Right atrium auricular region (tissue), 2 donors: ENCODE results near the gene MRPS7. TPM values are rescaled to one million over a fixed set of nuclear protein-coding genes. Genes with fewer than 3 reads are reported as not detected.

ENCODE experiments used
- DNase-seq: peaks from one replicate; pipeline ENCODE4 v3.0.0-alpha.2; 2019; ENCODE audit warnings: low spot score
- H3K27ac ChIP-seq, 2 donors: fragments of 200-600 bp; sonication (generic); 1 replicate in 1 of 2; 2 replicates in 1 of 2; pipeline ENCODE4 v1.5.1; 2016 to 2019
- H3K27me3 ChIP-seq, 2 donors: fragments of 200-600 bp; sonication (generic); one replicate each; pipeline versions ENCODE4 v1.5.1 to v1.6.0; 2017 to 2019
- H3K36me3 ChIP-seq: fragments of 200-600 bp; sonication (generic); one replicate; pipeline ENCODE4 v1.5.1; 2016
- H3K4me1 ChIP-seq, 2 donors: fragments of 200-600 bp; sonication (generic); one replicate each; pipeline versions ENCODE4 v1.5.1 to v1.6.0; 2017 to 2019
- H3K4me3 ChIP-seq, 2 donors: fragments of 200-600 bp; sonication (generic); 1 replicate in 1 of 2; 2 replicates in 1 of 2; pipeline ENCODE4 v1.5.1; 2017 to 2019; ENCODE audit warnings: mild to moderate bottlenecking in 1 of 2, moderate library complexity in 1 of 2
- H3K9me3 ChIP-seq, 2 donors: fragments of 200-600 bp; sonication (generic); one replicate each; pipeline ENCODE4 v1.5.1; 2019
- CTCF ChIP-seq, 2 donors: fragments of 200-600 bp; sonication (generic); IDR thresholded peaks; one replicate each; pipeline ENCODE4 v1.5.1; 2019; ENCODE audit warnings: antibody characterized with exemption in 2 of 2
- total RNA-seq, 2 donors: library from RNA; depleted of rRNA; stranded (reverse); fragments of >200 nt; gene quantifications; one replicate each; pipeline ENCODE4 v1.1.0, GENCODE V29; 2016

MRPS7 gene
- total RNA-seq, 2 donors from 2014 or later, result 66.7 to 74.1 TPM

GRCh38 chr17:75240394-75241142, 21.1 kb upstream of the MRPS7 start:
- peak in 1 of 2 donors; percentile 50 for TF ChIP-seq CTCF (IDR thresholded peaks at IDR 0.05)
- Histone ChIP-seq H3K9me3 (no peaks in the 10 kb centered on the region), H3K4me3 (no peak overlapping the region), H3K27ac (no peak overlapping the region), H3K27me3 (no peaks in the 10 kb centered on the region), H3K36me3 (peaks cover 94% of the 10 kb centered on the region), H3K4me1 (peaks cover 0 to 17% of the 10 kb centered on the region in 2 donors)
- no peak for DNase-seq

- no peak overlapping the region for H3K27ac ChIP-seq
- H3K36me3 ChIP-seq, result peaks cover 94% of the 10 kb centered on the region
- no peak overlapping the region for H3K4me3 ChIP-seq
- H3K9me3 ChIP-seq, result no peaks in the 10 kb centered on the region
- TF ChIP-seq CTCF (IDR thresholded peaks at IDR 0.05), result no peak
- H3K27me3 ChIP-seq, result no peaks in the 10 kb centered on the region
- peaks cover 0 to 17% of the 10 kb centered on the region in 2 donors for H3K4me1 ChIP-seq
- DNase-seq, result no peak
Observed at GRCh38 chr17:75241143-75241430, 20.6 kb upstream of the MRPS7 start.

GRCh38 chr17:75241502-75241901, 20.2 kb upstream of the MRPS7 start:
- H3K4me3 ChIP-seq, result no peak overlapping the region
- DNase-seq, result no peak
- no peaks in the 10 kb centered on the region for H3K9me3 ChIP-seq
- peaks cover 94% of the 10 kb centered on the region for H3K36me3 ChIP-seq
- H3K27me3 ChIP-seq, result no peaks in the 10 kb centered on the region
- no peak overlapping the region for H3K27ac ChIP-seq
- peaks cover 0 to 17% of the 10 kb centered on the region in 2 donors for H3K4me1 ChIP-seq
- TF ChIP-seq CTCF (IDR thresholded peaks at IDR 0.05), result no peak

GRCh38 chr17:75241996-75242460, 19.7 kb upstream of the MRPS7 start:
- no peak for DNase-seq
- H3K9me3 ChIP-seq, result no peaks in the 10 kb centered on the region
- H3K27me3 ChIP-seq, result no peaks in the 10 kb centered on the region
- peaks cover 91% of the 10 kb centered on the region for H3K36me3 ChIP-seq
- TF ChIP-seq CTCF (IDR thresholded peaks at IDR 0.05), result no peak
- H3K27ac ChIP-seq, result no peak overlapping the region
- peaks cover 0 to 17% of the 10 kb centered on the region in 2 donors for H3K4me1 ChIP-seq
- no peak overlapping the region for H3K4me3 ChIP-seq

GRCh38 chr17:75242461-75243042, 19.1 kb upstream of the MRPS7 start:
- Histone ChIP-seq H3K27me3 (no peaks in the 10 kb centered on the region), H3K27ac (no peak overlapping the region), H3K9me3 (no peaks in the 10 kb centered on the region), H3K4me1 (peaks cover 0 to 12% of the 10 kb centered on the region in 2 donors), H3K4me3 (no peak overlapping the region), H3K36me3 (peaks cover 88% of the 10 kb centered on the region)
- DNase-seq, result no peak
- no peak for TF ChIP-seq CTCF (IDR thresholded peaks at IDR 0.05)
